GM12864 (cell line): Measurements from ENCODE around the gene SLC9C1.

Source experiments
- DNase-seq: peaks from one replicate; pipeline ENCODE4 v3.0.0-alpha.2; 2011; ENCODE audit warnings: low read depth
- H3K4me3 ChIP-seq: 2 replicates; pipeline ENCODE4 v1.5.1; 2011; ENCODE audit warnings: mild to moderate bottlenecking, low read depth, low read length, control low read depth
- TF ChIP-seq, protein P1 (sequence below): IDR thresholded peaks from 2 replicates; pipeline ENCODE4 v1.5.1; 2011; ENCODE audit warnings: low read depth, mild to moderate bottlenecking, moderate library complexity, low read length, control low read depth, inconsistent platforms; ENCODE audit errors: missing control alignments

The SLC9C1 gene

GRCh38 chr3:112133626-112134334 lies 160.2 kb downstream of the SLC9C1 start:
- TF ChIP-seq, protein P1, sequence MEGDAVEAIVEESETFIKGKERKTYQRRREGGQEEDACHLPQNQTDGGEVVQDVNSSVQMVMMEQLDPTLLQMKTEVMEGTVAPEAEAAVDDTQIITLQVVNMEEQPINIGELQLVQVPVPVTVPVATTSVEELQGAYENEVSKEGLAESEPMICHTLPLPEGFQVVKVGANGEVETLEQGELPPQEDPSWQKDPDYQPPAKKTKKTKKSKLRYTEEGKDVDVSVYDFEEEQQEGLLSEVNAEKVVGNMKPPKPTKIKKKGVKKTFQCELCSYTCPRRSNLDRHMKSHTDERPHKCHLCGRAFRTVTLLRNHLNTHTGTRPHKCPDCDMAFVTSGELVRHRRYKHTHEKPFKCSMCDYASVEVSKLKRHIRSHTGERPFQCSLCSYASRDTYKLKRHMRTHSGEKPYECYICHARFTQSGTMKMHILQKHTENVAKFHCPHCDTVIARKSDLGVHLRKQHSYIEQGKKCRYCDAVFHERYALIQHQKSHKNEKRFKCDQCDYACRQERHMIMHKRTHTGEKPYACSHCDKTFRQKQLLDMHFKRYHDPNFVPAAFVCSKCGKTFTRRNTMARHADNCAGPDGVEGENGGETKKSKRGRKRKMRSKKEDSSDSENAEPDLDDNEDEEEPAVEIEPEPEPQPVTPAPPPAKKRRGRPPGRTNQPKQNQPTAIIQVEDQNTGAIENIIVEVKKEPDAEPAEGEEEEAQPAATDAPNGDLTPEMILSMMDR, result no peak

DNA sequence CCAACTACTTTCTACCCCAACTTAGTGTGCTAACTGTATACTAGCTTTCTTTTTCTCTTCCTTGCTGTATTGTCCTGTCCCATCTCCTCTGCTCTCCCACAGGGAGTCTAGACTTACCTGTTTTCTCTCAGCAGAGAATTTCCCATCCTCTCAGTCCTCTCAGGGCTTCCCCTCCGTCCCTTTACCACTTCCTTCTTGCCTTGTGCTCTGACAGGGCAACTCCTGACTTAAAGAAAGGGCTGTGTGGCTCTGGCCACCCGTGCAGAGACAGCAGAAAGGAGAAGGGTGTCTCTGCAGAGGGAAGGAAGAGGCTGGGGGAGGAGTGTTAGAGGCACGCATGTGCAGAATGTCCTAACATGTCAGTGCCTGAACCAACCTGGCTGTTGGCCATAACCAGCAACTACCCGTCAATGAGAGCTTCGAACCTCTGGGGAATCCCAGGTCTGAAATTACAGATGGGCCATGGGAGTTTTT lies 161.0 kb downstream of the SLC9C1 start, which contains the start of gene GCSAM:
Gene GCSAM (minus strand): TSS at position 274 of the 474 bp plus-strand sequence. CDS start 128 bp downstream, at position 146.
- peak; percentile 96 for DNase-seq
- H3K4me3 ChIP-seq, result peak within 1 kb of the TSS; percentile 68
- TF ChIP-seq, protein P1, result no peak

More at GRCh38 chr3:112133626-112134334, 160.2 kb downstream of the SLC9C1 start:
- no peak for DNase-seq
- no peak overlapping the region; the same call in 1 of the 2 replicates for H3K4me3 ChIP-seq

DNA sequence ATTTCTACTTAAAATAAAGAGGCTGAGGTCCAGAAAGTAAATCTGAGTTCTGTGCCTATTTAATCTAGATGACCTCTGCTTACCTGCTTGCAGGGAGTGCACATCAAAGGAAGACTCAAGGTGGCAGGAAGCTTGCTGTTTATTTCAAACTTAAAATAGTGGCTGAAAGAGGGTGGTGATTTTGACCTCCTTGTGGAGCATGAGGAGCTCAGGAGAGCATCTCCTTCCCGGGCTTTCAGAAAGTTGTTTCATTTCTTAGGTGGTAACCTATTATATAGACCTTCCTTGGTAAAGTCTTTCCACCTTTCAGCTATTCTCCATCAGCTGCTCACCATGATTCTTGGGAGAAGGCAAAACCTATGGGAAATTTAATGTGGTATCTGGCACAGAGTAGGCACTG lies 161.5 kb downstream of the SLC9C1 start:
- no peak for DNase-seq
- TF ChIP-seq, protein P1, result no peak
- peak overlapping the region; percentile 68 for H3K4me3 ChIP-seq

DNA sequence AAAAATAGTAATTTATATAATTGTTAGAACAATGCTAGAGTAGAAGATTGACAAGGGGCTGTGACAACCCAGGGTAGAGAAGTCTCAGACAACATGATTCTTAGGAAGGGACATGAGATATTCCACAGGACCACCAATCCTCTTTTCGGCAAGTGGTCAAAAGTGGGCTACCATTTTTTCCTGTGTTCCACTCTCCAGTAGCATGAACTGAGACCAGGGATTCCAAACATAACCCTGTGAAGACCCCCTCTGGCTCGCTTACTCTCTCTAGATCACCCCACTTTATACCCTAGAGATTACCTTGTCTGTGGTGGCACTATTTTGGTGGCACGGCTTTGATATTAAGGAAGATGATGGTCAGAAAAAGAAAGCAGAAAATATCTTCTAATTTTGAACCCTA lies 161.9 kb downstream of the SLC9C1 start:
- H3K4me3 ChIP-seq, result peak overlapping the region; percentile 68
- TF ChIP-seq, protein P1, result no peak
- no peak for DNase-seq

DNA sequence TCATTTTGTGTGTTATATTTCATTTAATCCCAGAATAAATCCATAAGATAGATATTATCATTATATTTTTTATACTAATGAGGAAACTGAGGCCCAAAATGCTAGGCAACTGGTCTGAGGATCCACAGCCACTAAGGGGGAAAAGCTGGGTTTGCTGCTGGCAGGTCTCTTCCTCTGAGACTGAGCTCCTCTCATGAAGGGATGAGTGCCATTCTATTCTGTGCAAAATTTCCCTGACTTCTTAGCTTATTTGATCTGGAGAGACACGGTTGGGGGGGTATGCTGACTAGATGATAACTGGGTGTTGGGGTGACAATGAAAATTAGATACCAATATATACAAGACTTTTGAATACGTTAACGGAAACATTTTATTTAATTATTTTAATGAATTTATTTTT lies 162.9 kb downstream of the SLC9C1 start:
- no peak for DNase-seq
- H3K4me3 ChIP-seq, result peak overlapping the region; percentile 68
- TF ChIP-seq, protein P1, result no peak

DNA sequence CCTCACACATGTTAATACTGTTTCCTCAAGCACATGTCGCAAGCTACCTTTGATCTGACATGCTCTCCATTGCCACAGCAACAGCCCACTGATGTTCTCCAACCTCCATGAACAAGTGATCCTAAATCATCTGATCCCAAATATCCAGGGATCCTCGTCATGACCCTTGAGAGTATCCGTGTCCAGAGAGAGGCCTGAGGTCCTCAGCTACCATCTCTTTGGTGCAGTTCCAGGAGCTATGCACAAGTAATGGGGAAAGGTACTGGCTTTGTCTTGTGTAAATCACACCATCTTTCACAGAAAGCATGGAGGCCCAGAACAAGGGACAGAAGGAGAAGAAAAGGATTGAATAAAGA lies 163.4 kb downstream of the SLC9C1 start:
- TF ChIP-seq, protein P1, result no peak
- H3K4me3 ChIP-seq, result peak overlapping the region; percentile 68

GRCh38 chr3:112129925-112130637 lies 163.9 kb downstream of the SLC9C1 start:
- no peak for DNase-seq
- TF ChIP-seq, protein P1, result no peak
- peak overlapping the region; percentile 68 for H3K4me3 ChIP-seq

More for the DNA sequence above, 163.4 kb downstream of the SLC9C1 start:
- DNase-seq, result no peak
